GDM1 (cell line): ENCODE measurements around the gene MEP1A.
"Not testable (repeated sequence)": the region's sequence is repeated elsewhere in the genome, so short reads cannot be mapped to it uniquely, and the experiment has no call there.

Source experiments
- DNase-seq: peaks from one replicate; lab custom pipeline; 2025; lab: John Stamatoyannopoulos, UW

The MEP1A gene

GRCh38 chr6:46777476-46778346 lies 15.5 kb upstream of the MEP1A start:
- DNase-seq = no peak

DNA sequence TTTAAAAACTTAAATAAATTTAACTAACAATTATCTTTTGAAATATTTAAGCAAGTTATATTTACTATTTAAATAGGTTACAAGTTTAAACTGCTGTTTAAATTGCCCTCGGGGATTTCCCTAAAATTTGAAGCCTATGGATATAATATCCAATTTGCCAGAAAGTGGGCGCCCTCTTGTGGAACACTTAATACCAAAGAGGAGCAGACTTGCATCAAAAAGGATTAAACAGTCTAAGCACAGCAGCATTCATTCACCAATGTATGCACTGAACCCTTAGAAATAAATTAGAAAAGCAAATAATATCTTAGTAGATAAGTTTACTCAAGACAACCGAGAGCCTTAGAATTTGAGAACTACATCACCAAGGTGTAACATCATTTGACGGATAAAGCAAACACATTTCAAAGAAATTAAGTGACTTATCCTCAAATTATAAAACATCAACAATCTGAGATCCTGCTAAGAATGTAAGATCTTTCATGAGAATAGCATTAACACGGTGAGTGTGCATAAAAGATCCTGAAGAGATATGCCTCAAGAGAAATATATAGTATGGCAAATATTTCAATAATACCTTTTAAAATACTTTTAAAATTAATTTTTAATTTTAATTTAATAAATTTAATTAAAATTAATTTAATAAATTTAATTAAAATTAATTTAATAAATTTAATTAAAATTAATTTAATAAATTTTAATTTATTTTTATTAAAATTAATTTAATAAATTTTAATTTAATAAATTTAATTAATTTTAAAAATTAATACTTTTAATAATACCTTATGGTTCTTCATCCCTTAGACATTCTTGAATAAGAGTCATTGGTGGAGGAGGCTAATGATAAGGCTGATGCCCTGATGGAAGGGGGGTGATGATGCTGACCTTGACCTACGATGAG lies 11.5 kb upstream of the MEP1A start:
- DNase-seq = peak; percentile 46

DNA sequence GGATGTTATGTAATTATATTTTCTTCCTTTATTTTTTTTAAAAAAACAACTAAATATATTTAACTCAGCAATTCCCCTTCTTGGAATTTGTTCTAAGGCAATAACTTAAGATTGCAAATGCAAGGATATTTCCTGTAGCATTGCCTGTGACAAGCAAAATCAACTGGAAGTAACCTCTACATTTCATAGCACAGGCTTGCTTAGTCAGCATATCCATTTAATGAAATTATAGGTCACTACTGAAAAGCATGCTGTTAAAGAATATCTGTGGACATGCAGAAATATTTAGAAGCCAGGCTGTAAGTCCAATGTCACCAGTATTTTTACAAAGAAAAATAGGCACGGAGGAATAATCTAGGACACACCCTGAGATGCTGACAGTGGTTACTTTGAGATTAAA lies 8.7 kb upstream of the MEP1A start:
- no peak for DNase-seq

GRCh38 chr6:46787871-46788540 lies 5.2 kb upstream of the MEP1A start:
- no peak for DNase-seq

DNA sequence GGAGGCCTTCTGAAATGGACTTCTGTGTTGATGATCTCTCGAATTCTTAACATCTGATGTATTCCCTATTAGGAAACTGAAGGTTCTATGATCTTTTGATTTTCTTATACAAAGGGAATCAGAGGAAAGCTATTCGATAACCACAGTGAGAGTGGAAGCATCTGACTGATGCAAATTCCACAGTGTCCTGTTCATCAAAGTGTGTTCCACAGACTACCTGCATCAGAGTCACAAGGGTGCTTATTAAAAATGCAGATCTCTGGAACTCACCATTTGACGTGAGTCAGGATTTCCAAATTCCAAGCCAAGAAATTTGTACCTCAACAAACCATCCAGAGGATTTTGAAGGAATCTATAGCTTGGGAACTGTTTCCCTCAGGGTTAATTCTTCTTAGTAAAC lies 4.4 kb upstream of the MEP1A start:
- no peak for DNase-seq

DNA sequence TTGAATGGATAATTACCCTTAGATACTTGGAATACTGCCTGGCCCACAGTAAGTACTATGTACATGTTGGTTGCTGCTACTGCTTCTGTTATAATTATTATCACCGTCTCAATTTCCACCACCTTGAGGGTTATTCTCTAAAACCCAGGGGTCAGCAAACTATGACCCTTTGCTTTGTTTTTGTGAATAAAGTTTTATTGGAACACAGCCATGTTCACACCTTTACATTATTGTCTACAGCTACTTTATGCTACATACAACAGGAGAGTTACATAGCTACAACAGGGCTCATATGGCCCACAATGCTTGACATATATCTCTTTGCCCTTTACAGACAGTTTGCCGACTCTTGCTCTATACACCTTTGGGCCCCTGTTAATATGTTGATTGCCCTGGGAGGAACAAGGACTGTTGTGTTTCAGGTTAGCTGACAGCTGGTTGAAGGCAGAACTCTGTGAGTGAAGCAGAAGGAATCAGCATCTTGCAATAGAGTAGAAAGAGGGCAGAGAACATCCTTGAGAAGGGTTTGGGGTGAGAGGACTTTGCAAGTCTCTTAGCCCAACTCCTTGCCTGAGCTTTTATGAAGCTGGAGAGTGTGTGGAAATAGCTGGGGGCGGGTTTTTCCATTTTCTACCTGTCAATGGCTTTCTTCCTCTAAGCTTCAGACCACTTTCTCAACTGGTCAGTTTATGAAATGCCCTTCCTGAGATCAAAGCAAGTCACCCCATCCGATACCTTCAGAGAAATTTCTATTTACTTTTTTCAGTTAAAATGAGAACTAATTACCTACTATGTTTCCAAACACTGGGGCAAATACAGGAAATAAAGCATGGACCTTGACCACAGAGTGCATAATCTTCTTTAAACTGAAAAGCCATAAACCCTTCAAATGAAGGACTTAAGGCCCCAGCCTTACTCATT lies 3.5 kb upstream of the MEP1A start:
- DNase-seq = no peak

DNA sequence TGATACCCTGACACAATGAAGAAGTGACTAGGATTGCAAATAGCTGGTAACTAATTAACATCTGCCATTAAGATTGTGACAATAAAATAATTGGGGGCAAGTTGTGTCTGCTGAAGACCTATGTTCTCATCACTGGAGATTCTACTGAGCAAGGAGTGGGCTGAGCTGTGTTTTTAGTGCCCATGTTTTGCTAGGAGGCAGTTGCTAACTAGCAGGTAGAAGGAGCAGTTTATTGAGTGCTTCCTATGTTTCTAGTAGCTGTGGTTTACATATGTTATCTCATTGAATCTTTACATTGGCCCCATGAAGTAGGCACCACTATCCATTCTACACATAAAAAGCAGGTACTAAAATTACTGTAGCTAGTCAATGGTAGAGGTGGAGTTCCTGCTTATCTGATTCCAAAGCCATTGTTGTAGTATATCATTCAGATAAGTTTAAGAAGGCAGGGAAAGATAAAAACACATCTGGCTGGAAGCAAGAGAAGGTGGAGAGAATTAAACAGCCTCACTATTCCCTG lies 2.8 kb upstream of the MEP1A start:
- no peak for DNase-seq

- DNase-seq = no peak
Observed at GRCh38 chr6:46792635-46793034, 554 bp upstream of the MEP1A start.

DNA sequence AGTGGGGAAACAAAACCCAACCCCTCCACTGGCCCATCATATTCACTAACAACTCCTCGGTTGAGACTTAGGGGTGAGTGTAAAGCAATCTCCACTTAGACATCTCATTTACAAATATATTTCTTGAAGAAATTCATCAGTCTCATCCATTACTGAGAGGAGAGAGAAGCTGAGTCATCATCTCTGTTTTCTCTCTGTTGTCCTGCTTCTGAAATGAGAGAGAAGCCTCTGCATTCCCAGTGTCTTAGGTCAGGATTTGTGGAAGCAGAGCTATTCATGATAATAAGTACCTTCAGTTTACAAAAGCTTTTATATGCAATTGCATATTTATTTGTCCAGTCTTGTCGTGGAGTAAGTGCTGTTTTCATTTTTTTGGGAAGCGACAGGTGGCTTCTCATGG lies 879 bp downstream of the MEP1A start:
- DNase-seq = no peak

DNA sequence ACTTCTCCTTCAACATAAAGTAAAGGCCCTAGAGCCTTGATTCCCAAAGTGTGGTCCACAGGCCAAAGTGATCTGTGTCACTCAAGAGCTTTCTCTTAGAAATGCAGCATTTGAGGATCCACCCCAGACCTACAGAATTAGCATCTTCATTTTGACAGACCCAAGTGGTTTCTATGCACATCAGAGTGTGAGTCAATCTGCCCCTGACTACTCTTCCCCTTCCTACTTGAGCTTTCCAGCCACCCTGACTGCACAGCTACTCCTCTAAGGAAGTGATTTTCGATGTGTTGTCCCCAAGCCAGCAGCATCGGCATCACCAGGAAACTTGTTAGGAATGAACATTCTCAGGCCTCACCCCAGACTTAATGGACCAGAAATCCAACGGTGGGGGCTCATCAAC lies 2.6 kb downstream of the MEP1A start:
- DNase-seq = no peak

GRCh38 chr6:46796848-46797580 lies 3.8 kb downstream of the MEP1A start:
- DNase-seq = no peak

GRCh38 chr6:46799657-46800056 lies 6.5 kb downstream of the MEP1A start:
- no peak for DNase-seq

DNA sequence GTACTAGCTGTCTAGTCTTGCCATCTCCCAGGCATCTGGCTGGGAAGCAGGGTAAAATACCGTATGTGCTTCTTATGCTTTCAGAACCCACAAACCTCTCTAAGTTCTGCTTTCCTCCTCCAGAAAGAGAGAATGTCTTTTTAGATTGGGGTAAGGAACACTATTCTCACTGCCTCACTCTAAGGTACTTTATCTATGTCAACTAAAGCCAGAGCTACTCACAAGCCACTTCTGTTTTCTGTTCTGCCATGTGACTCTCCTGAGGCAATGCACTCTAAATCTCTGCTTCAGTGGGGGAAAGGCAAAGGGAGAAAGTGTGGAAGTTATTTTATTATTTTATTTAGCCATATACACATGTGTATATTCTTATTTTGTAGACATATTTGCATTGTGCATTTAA lies 15.6 kb downstream of the MEP1A start:
- no peak for DNase-seq

DNA sequence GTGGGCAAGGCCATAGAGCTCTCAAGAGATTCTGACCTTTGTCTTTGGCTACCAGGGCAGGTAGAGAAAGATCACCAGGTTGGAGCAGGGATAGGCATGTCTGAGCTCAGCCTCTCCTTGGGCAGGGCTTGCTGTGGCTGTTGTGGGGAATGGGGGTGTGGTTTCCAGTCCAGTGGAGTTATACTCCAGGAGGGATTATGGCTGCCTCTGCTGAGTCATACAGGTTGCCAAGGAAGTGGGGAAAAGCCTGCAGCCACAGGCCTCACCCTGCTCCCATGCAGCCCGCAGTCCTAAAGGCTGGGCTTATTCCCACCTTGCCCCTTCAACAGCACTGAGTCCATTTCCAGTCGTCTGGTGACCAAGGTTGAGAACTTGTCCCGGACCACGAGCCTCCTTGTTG lies 21.9 kb downstream of the MEP1A start:
- no peak for DNase-seq

DNA sequence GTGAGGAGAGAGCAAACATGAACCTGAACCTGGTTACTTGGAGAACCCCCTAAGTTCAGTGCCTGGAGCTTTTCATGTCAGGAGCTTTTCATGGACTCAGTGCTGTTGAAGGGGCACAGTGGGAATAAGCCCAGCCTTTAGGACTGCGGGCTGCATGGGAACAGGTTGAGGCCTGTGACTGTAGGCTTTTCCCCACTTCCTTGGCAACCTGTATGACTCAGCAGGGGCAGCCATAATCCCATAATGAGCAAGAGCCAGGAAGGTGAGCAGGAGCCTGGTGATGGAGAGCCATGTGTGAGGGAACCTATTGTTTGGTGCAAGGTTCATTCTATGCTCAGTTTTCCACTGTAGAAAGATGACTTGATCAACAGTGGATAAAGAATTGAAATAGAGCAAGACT lies 23.4 kb downstream of the MEP1A start:
- no peak for DNase-seq

DNA sequence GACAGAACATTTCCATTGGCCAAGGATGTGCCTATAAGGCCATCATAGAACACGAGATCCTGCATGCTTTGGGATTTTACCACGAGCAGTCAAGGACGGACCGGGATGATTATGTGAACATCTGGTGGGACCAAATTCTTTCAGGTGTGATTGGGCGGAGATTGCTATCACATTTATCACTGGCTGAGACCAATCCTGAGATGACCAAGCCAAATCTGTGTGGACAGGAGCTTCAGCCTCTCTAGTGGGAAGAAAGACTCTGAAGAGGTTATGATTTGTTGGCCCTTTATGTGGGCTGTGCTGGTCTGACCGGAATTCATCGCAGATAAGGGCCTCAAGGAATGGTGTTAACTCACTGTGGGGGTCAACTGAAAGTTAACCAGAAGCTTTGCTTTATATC lies 26.4 kb downstream of the MEP1A start:
- DNase-seq = no peak

- no peak for DNase-seq
Observed at GRCh38 chr6:46821458-46821881, 28.3 kb downstream of the MEP1A start.

GRCh38 chr6:46828939-46829338 lies 35.8 kb downstream of the MEP1A start:
- no peak for DNase-seq

GRCh38 chr6:46832816-46833215 lies 39.6 kb downstream of the MEP1A start:
- DNase-seq = no peak

DNA sequence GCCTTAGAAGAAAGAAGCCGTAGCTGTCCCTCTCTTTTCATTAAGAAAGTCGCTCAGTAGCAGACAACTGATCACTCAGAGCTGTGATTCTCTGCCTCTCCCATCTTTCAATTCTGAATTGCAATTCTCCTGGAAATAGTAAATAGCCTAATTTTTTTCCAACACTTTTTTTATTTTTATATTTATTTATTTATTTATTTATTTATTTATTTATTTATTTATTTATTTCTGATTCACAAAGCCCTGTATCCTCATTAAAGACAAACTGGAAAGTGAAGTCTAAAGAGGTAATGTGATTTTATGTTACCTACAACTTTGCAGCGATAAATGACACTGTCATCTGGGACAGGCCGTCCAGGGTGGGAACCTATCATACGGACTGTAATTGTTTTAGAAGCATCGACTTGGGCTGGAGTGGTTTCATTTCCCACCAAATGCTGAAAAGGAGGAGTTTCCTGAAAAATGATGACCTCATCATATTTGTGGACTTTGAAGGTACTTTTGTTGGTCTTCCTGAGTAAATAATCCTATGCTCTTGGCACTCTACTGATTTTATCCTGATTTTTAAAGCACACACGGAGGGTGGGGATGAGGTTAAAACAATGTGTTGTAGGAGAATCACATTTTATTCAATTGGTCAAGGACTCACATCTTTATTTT lies 41.2 kb downstream of the MEP1A start:
- DNase-seq = not testable (repeated sequence)
